Kidney glomerular epithelial cell (primary cell): ENCODE data around the gene OSBPL9.
"Not testable (repeated sequence)": the region's sequence is repeated elsewhere in the genome, so short reads cannot be mapped to it uniquely, and the experiment has no call there.

Experiments used
- DNase-seq: peaks from one replicate; lab custom pipeline; 2025; lab: John Stamatoyannopoulos, UW

Gene OSBPL9

DNA sequence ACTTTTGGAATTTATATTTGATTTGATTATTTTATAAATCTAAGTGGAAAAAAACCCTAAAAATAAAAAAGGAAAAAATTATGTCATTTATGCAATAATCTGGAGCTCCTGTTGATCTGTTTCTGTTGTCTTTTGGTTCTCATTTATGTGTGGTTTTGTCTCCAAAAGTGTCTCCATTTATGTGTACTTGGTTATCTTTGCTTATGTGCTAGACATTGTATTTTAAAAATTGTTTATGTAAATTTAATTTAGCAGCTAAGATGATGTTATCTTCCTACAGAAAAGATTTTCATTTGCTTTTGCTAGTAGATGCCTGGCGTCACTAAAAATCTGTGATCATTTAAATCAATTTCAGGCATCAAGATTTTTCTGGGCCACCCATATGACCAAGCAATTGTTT is 95.7 kb downstream of the OSBPL9 start:
- DNase-seq: no peak

DNA sequence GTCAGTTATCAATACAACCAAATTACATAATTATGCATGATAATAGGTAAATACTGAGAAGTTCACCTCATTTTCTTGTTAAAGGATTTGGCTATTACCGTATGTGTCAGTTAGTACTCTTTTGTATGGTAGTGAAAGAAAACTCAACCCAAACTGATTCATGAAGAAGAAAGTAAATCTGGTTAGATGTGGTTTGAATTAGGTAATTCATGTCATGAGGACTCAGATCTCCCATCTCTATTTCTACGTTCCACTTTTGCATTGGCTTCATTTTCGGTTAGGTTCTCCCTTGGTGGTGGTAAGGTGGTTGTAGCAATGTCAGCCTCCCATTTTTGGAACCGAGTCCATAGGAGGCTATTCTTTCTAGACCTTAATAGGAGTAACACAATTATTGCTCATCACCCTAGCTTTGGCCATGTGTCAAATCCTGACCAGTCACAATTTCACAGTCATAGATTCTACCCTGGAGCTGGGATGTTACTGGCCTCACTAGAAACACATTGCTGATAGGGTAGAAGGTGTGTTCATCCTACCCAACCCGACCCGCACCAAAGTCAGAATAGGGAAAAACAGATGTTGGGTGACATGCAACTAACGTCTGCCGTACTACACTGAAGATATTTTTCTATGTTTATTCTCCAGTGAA is 97.6 kb downstream of the OSBPL9 start:
- no peak for DNase-seq

DNA sequence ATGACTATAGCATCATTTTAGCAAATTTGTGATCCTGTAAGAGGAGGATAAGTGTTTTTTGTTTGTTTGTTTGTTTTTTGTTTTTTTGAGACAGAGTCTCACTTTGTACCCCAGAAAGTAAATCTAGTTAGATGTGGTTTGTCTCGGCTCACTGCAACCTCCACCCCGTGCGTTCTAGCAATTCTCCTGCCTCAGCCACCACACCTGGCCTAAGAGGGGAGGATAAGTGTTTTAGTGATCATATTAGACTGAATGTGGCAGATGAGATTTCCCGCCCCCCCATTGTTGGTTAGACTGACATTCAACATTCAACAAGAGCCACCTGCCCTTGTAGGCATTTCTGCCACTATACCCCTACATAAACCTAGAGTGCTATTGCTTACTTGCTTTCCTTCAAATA is 98.5 kb downstream of the OSBPL9 start:
- DNase-seq: no peak

DNA sequence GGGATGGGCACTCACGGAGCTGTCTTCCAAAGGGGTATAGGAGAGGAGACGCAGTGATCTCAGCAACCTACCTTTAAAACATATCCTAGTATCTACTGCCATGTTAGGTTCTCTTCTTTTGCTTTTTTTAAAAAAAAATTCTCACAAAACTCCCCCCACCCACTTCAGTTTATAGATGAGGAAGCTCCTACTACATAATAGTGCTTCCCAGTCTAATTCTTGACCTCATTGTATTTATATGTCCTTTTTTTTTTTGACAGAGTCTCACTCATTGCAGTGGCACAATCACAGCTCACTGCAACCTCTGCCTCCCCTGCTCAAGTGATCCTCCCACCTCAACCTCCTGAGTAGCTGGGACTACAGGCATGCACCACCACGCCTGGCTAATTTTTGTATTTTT is 99.9 kb downstream of the OSBPL9 start:
- DNase-seq: no peak

DNA sequence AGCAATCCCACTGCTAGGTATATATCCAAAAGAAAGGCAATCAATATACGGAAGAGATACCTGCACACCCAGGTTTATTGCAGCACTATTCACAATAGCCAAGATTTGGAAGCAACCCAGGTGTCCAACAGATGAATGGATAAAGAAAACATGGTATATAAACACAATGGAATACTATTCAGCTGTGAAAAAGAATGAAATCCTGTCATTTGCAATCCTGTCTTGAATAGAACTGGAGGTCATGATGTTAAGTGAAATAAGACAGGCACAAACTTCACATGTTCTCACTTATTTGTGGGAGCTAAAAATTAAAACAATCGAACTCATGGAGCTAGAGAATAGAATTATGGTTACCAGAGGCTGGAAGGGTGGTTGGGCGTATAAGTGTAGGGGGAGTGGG is 101.0 kb downstream of the OSBPL9 start:
- DNase-seq: no peak

DNA sequence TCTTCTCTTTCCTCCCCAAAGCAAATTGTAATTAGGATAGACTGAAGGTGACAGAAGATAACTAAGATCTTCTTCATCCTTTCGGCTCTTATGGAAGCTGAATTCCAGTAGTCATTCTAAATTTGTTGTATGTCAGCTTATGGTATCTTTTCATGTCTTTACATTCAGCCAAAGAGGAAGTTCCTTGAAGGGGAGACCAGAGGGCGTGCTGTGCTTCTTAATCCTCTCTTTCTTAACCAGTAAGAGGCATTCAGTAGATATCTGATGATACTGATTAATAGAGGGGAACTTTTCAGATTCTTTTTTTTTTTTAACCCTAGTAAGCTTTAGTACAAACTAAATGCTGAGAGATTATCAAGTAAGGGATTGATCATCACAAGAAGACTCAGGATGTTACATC is 102.3 kb downstream of the OSBPL9 start:
- no peak for DNase-seq

DNA sequence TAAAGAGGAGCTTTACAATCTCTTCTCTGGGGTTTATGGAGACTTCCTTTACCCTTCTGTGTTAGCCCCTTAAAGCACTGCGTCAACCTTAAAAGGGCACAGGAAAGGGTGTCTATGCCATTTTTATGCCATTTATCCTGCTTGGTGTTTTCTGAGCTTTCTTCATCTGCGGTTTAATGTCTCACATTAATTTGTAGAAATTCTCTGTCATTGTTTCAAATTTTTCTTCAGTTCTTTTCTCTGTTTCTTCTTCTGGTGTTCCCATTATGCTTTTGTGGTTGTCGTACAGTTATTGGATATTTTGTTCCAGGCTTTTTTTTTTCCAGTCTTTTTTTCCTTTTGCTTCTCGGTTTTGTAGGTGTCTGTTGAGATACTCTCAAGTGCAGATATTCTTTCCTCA is 107.9 kb downstream of the OSBPL9 start:
- DNase-seq: no peak

DNA sequence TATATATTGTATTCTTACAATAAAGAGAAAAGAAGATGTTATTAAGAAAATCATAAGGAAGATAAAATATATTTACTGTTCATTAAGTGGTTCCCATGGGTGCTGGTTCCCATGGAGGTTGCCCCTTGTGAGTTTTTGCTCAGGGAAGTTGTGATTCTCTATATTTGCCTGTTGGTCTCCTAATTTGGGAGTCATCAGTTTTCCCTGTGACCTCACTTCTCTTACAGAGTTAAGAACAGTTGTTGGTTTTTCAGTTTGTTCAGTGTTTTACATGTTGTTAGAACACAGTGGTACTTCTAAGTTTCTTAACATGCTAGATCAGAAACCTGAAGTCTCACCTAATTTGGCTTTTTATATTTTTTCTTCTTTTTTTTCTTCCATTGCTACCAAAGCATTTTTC is 109.2 kb downstream of the OSBPL9 start:
- no peak for DNase-seq

DNA sequence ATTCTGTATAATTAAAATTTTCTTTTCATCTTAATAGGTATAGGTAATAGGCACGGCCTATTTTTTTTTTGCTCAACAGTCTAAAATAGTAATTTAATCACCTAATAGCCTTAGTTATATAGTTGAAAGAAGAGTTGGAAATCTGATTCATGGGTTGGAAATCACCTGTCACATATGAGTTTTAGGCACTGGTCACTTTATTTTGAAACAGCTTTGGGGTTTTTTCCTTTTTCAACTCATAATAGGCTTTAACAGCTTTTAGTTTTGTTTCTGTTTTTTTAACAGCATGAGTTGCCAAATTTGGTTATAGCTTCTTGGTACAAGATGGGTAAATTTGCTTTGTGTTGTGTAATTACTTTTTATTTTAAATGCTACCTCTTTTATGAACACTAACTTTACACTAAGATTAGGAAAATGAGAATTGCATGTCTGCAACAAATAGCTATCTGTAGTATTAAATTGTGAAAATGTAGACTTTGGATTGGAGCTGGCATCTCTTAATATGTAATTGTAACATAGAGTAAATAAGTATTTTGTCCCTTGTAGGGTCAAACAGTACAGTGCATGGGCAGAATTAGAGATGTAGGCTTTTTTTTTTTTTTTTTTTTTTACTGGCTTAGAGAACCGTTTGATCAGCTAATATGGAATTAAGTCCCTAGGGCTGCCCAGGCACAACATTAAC is 109.8 kb downstream of the OSBPL9 start:
- DNase-seq: no peak

DNA sequence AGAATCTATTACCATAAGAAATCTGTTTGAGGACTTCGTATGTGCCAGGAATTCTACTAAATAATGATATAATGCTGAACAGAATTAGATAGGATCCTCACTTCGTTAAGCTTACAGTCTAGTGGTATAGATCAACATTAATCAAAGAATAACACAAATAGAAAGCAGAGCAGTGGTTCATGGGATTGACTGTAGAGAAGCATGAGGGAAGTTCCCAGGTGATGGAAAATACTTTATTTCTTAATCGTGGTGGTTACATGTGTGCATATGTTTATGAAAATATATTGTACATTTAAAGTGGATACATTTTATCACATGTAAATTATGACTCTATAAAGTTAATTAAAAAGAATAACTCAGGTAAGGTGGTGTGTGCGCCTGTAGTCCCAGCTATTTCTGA is 110.5 kb downstream of the OSBPL9 start:
- no peak for DNase-seq

DNA sequence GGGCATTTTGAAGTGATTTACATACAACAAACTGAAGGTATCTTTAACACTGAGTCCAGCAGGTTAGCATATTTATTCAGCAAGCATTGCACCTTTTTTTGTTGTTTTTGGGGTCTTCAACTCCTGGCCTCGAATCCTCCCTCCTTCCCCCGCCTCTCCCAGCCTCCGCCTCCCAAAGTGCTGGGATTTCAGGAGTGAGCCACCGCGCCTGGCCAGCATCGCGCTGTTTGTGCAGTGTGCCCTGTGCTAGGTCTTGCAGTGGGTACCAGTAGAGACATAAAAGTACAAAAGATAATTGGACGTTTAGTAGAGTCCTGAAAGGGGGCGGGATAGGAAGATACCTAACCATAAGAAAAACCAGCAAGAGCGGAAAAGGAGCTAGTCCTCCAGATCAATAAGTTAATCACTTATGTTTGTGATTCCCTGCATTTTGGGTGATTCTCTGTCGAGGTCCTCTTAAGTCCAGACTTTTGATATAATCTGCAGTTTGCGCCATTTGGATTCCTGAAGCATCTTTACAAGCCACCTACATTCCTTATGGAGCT is 111.8 kb downstream of the OSBPL9 start:
- DNase-seq: no peak

DNA sequence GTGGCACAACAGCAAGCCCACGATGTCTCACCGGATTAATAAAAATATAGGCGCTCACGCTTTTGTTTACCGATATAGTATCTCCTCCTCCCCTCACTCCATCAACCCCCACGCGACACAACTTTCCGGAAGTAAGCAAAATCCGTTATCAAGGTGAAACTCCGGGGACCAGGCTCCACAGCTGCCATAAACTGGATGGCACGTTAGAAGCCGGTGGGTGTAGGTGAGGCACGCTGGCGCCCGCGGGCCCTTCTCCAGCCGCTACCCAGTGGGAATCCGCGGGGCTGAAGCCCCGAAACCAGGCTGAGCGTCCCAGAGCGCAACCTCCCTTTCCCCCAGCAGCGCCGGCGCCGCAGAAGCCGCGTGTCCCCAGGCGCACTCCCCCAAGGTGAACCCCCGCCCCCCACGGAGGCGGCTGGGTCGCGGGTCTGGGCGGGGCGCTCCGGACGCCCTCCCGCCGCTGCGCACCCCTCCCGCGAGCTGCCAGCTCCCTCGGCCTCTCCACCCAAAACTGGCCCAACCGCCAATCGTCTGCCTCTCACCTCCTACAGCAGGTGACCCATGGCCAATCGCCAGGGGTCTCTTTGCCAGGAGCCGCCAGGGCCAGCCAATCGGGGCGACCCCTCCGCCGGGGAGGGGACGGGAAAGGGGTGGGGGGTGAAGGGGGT is 112.4 kb downstream of the OSBPL9 start:
- DNase-seq: peak; percentile 96

DNA sequence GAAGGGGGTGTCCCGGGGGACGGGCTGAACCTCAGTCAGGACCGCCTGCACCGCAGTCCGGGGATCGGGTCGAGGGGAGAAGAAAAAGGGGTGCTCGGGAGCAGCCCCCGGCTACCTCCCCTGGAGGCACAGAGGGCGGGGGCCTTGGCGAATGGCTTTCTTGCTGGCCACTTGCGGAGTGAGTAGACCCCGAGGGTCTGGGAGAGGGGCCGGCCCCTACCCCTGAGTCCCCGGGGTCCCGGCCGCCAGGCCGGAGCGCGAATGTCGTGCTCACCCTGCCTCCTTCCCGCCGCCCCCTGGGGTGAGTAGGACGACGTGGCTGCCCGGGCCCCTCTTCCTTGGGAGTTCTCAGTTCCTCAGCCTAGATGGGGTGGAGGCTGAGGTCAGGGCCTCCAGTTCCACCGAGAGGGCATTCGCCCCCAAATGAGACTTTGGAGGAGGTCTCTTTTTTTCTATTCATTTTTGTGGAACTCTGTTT is 113.0 kb downstream of the OSBPL9 start:
- DNase-seq: peak; percentile 18

DNA sequence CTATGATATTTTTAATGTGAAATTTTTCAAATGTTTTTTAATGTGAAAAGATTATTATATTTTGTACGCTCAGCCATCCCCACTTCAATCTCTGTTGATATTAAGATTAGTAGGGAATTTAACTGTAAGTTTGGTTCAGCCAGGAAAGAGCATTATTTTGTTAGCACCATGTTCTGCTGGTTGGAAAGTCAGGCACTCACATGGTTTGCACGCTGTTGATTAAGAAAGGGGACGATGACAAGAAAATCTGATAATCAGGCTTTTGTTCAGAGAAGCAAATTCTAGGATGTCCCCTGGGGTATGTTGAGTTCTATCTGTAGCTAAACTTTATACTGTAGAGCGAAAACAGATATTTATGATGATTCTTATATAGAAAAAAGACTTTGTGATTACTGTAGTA is 115.1 kb downstream of the OSBPL9 start:
- no peak for DNase-seq

DNA sequence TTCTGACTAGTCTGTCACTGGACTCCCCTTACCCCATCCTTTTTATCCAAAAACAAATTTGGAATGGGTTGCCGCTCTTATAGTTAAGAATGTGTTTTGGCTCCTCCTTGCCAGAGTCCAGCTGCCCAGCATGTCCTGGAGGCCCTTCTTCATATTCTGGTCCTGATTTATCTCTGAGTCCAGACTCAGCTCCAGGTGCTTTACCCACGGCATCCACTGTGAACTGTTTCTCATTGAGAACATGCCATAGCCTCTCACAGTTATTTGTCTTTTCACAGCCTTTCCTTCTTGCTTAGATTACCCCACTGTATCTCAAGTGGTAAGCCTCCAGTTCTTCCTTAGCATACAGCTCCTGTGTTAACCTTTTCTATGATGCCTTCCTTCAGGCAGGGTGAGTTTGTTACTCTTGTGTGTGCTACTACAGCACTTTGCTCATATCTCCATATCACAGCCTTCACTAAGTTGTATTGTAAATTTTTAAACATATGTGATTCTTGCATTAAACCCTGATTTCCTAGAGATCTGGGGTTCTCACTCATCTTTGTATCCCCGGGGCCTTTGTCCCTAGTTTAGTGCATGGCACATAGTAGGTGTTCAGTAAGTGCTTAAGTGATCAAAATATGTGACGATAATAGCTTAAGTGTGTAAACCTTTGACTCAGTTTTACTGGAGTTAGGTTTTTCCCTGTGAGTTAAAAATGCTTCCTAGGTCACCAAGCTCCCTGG is 116.0 kb downstream of the OSBPL9 start:
- no peak for DNase-seq

DNA sequence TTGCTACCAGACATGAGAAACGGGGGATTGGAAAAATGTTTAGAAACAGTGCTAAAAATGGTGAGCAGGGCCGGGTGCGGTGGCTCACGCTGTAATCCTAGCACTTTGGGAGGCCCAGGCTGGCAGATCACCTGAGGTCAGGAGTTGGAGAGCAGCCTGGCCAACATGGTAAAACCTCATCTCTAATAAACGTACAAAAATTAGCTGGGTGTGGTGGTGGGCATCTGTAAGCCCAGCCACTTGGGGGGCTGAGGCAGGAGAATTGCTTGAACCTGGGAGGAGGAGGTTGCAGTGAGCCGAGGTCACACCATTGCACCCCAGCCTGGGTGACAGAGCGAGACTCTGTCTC is 116.5 kb downstream of the OSBPL9 start:
- not testable (repeated sequence) for DNase-seq

DNA sequence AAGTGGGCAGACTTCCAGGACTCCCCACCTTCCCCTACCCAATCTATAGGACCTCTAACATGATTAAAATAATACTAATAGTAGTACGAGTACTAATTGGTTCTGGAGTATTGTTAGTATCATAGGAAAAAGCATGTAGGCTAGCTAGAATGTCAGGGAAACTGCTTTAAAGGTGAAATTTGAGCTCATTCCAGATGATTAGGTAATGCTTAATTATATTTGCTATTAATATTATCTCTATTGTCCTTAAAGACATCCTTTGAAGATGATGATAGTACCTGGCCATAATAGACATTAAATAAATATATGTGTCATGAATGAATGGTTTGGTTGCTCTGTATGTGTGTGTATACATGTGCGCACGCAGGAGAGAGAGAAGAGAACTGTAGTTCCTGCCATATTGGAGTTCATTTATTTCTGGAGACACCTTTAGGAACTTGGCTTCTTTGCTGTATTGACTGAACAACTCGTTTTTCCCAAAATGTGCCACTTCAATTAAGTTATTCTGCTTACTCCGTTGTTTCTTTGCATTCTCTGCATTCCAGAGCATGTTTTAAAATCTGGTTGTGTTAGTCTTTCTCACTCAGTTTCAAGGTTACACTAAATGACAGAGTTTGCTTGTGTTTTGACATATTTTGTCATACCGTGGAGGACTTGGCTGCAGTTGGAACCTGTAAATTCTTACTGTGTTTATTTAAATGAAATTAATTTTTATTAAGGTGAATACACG is 117.1 kb downstream of the OSBPL9 start:
- DNase-seq: no peak

DNA sequence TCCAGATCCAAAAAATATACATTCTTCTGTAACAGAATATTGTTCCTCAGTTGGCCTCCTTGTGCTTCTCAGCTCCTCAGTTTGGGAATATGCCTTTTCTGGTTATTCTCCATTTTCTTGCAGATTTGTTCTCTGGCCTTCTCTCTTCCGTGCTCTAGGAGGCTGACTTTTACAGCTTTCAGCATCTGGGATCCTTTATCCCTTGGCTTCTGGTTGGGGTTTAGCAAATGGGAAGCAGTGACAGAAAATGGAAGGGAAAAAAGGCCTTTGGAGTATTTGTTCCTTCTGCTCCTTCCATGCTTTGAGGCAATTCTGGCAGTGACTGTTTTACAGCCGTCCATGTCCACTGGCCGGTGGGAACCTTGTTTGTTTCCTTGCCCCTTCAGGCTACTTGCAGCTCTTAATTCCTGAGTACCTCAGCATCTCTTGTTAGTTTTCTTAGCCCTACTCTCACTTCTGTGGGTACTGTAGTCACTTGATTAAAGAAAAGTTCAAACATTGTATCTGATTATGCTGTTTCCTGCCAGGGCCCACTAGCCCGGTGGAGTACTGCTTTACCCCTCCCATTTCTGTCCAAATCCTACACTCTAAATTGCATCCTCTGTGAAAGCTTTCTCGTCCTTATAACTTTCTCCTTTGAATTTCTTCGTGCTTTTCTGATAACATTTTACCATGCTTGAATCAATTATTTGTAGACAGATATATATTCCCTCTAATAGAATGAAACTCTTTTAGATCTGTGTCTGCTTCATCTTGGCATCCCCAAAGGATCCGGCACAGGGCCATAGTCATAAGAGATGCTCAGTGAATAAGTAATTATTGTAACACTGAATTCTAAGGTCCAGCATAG is 118.2 kb downstream of the OSBPL9 start:
- no peak for DNase-seq

DNA sequence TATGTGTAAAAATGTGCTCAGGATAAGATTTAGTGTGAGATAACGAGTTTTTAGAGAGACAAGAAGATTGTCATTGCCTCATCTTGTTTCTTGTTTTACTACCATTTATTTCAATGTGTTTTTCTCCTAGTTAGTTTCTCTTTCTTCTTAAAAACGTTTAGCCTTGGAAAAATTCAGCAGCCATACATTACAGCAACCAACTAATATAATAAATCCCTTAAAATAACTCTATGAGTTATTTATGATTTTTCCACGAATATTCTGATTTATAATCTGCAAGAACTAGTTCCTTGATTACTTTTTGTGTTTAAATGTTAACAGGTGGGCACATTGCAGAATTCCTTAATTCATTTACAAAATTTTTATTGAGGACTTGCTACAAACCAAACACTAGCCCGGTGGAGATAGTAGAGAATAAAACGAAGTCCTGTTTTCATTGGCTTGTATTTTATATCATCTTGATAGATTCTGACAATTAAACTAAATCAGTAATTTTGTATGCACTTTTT is 118.9 kb downstream of the OSBPL9 start:
- DNase-seq: no peak

DNA sequence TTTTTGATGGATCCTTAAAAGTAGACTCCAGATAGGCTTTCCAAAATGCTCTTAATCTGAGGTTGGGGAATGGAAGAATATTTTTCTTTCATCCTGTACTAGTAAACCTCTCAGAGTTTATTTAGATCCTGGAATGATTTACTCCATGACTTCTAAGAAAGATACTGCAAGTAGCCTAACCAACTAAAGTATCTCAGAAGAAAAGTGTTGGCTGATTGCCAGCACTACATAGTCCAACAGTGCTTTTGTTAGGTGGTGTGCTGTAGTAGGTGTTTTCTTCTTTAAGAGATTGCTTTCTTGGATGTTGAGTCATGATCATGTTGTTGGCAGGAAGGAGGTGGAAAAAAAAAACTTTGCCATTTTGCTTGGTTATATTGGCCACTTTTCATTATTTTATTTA is 119.8 kb downstream of the OSBPL9 start:
- DNase-seq: peak; percentile 77

DNA sequence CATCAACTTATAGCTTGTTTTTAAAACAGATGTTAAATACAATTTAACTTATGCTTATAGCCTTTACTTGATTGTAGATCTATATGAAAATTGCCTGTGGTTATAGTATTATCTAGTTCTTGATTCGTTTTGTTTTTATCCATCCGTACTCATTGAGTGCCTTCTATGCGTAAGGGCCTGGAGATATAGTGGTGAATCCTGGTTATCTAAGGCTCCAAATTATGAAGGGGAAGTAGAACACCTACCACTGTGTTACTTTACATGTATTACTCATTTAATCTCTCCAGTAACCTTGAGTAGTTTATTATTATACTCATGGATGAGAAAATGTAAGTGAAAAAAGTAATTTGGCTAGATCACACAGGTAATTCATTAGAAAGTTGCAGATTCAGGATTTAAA is 121.8 kb downstream of the OSBPL9 start:
- DNase-seq: no peak
